HepG2 (cell line): ENCODE results near the gene IFNLR1. TPM values are rescaled to one million over a fixed set of nuclear protein-coding genes. Genes with fewer than 3 reads are reported as not detected.

Source experiments
- ATAD3A ChIP-seq: sonication (generic); formaldehyde crosslinking; IDR thresholded peaks from 2 replicates; pipeline ENCODE4 v1.4.0; 2020; ENCODE audit warnings: missing genetic modification reagents
- BCL6 ChIP-seq: IDR thresholded peaks from 2 replicates; pipeline ENCODE4 v1.6.1; 2016; ENCODE audit warnings: missing genetic modification reagents, missing compliant biosample characterization
- EP300 ChIP-seq, 3 experiments: sonication (generic) in 1 of 3; formaldehyde crosslinking in 1 of 3; IDR thresholded peaks; 2 replicates each; pipeline versions ENCODE4 v1.5.1 to v1.6.1; 2011 to 2020; ENCODE audit warnings: low read depth in 2 of 3, low read length in 2 of 3, borderline replicate concordance in 1 of 3, improper control_type of control experiment in 1 of 3, mild to moderate bottlenecking in 1 of 3, missing genetic modification reagents in 1 of 3, moderate library complexity in 1 of 3
- ERF ChIP-seq: IDR thresholded peaks from 2 replicates; pipeline ENCODE4 v1.6.1; 2018; ENCODE audit warnings: missing biosample characterization, missing genetic modification reagents
- ETS1 ChIP-seq: sonication (generic); formaldehyde crosslinking; IDR thresholded peaks from 2 replicates; pipeline ENCODE4 v1.4.0; 2020; ENCODE audit warnings: missing genetic modification reagents
- HIC2 ChIP-seq: sonication (generic); formaldehyde crosslinking; IDR thresholded peaks from 2 replicates; pipeline ENCODE4 v1.9.0; 2022; ENCODE audit warnings: low read depth, missing genetic modification reagents
- HNF4G ChIP-seq, 2 experiments: sonication (generic) in 1 of 2; formaldehyde crosslinking in 1 of 2; IDR thresholded peaks; 2 replicates each; pipeline versions ENCODE4 v1.4.0 to v1.6.1; 2011 to 2020; ENCODE audit warnings: borderline replicate concordance in 2 of 2, low read depth in 2 of 2, mild to moderate bottlenecking in 2 of 2, low read length in 1 of 2, missing genetic modification reagents in 1 of 2, moderate library complexity in 1 of 2
- HNRNPUL1 ChIP-seq: fragments of 200-400 bp; formaldehyde crosslinking; IDR thresholded peaks from 2 replicates; pipeline ENCODE4 v1.6.1; 2017; ENCODE audit warnings: low read depth, mild to moderate bottlenecking, low read length, moderate library complexity
- IRF2 ChIP-seq: IDR thresholded peaks from 2 replicates; pipeline ENCODE4 v1.6.1; 2018; ENCODE audit warnings: missing genetic modification reagents, missing compliant biosample characterization
- NFATC3 ChIP-seq: sonication (generic); formaldehyde crosslinking; IDR thresholded peaks from 2 replicates; pipeline ENCODE4 v1.5.1; 2020; ENCODE audit warnings: mild to moderate bottlenecking, missing genetic modification reagents
- NFE2L1 ChIP-seq: sonication (generic); formaldehyde crosslinking; IDR thresholded peaks from 2 replicates; pipeline ENCODE4 v1.4.0; 2020; ENCODE audit warnings: missing genetic modification reagents, mild to moderate bottlenecking, borderline replicate concordance
- SP4 ChIP-seq: sonication (generic); formaldehyde crosslinking; IDR thresholded peaks from 2 replicates; pipeline ENCODE4 v1.8.1; 2023; ENCODE audit warnings: mild to moderate bottlenecking, missing genetic modification reagents
- TARDBP ChIP-seq: sonication (generic); formaldehyde crosslinking; IDR thresholded peaks from 2 replicates; pipeline ENCODE4 v1.8.0; 2022; ENCODE audit warnings: mild to moderate bottlenecking, missing genetic modification reagents
- TOE1 ChIP-seq: sonication (generic); formaldehyde crosslinking; IDR thresholded peaks from 2 replicates; pipeline ENCODE4 v1.4.0; 2020; ENCODE audit warnings: mild to moderate bottlenecking, missing genetic modification reagents
- ZKSCAN5 ChIP-seq: sonication (generic); formaldehyde crosslinking; IDR thresholded peaks from 2 replicates; pipeline ENCODE4 v1.5.1; 2020; ENCODE audit warnings: mild to moderate bottlenecking, missing genetic modification reagents
- ZNF256 ChIP-seq: sonication (generic); formaldehyde crosslinking; conservative IDR thresholded peaks from 2 replicates; pipeline ENCODE4 v1.4.0; 2020; ENCODE audit warnings: missing genetic modification reagents
- ZNF343 ChIP-seq: sonication (generic); formaldehyde crosslinking; IDR thresholded peaks from 2 replicates; pipeline ENCODE4 v1.4.0; 2020; ENCODE audit warnings: mild to moderate bottlenecking, missing genetic modification reagents
- ZNF660 ChIP-seq: sonication (generic); formaldehyde crosslinking; IDR thresholded peaks from 2 replicates; pipeline ENCODE4 v1.5.1; 2020; ENCODE audit warnings: mild to moderate bottlenecking, low read depth, missing genetic modification reagents, borderline replicate concordance
- ZNF704 ChIP-seq: sonication (generic); formaldehyde crosslinking; IDR thresholded peaks from 2 replicates; pipeline ENCODE4 v1.8.1; 2023; ENCODE audit warnings: mild to moderate bottlenecking, inconsistent platforms, moderate library complexity, missing genetic modification reagents, borderline replicate concordance
- ZNF784 ChIP-seq: sonication (generic); formaldehyde crosslinking; IDR thresholded peaks from 2 replicates; pipeline ENCODE4 v1.5.1; 2020; ENCODE audit warnings: missing genetic modification reagents, mild to moderate bottlenecking, borderline replicate concordance
- ZZZ3 ChIP-seq: sonication (generic); formaldehyde crosslinking; IDR thresholded peaks from 2 replicates; pipeline ENCODE4 v1.4.0; 2020; ENCODE audit warnings: missing genetic modification reagents, mild to moderate bottlenecking, borderline replicate concordance
- polyA plus RNA-seq, 8 experiments: library from polyadenylated mRNA; depleted of rRNA in 3 of 8; stranded (reverse) in 7 of 8; unstranded in 1 of 8; fragments of >200 nt; fragmentation: Illumina TruSeq in 4 of 8; extraction: Trizol in 4 of 8; gene quantifications; 2 replicates each; pipeline versions ENCODE4 v1.2.1 to v1.2.3, GENCODE V29; 2011 to 2016; ENCODE audit warnings: low read depth in 4 of 8, missing spikeins in 1 of 8, mixed read lengths in 1 of 8; ENCODE audit not compliant: insufficient read depth in 1 of 8
- total RNA-seq, 5 experiments: library from RNA; depleted of rRNA; stranded (reverse); fragments of >200 nt; fragmentation: Illumina TruSeq; extraction: Trizol; gene quantifications; 2 replicates each; pipeline ENCODE4 v1.2.3, GENCODE V29; 2016; ENCODE audit warnings: low read depth in 1 of 5
- TF ChIP-seq, protein P1 (sequence below): IDR thresholded peaks from 2 replicates; pipeline ENCODE4 v1.6.1; 2016; ENCODE audit warnings: control low read depth

IFNLR1 gene
- total and polyA plus RNA-seq, 2 of the 13 experiments (the other 11 are each of a cell fraction or from before 2014, with no cell fraction given): 3.8 to 8.5 TPM

- TF ChIP-seq ETS1 (CRISPR knock-in tag) (no peak), NFE2L1 (CRISPR knock-in tag) (no peak), HNF4G (IDR thresholded peaks at IDR 0.05; ENCODE audit: borderline replicate concordance, low read depth, low read length) (peak; percentile 45; the same call in 1 of the 2 replicates), HNF4G (CRISPR knock-in tag; IDR thresholded peaks at IDR 0.05; ENCODE audit: borderline replicate concordance, low read depth) (no peak; the same call in 1 of the 2 replicates), ATAD3A (CRISPR knock-in tag) (no peak), SP4 (CRISPR knock-in tag) (peak; percentile 35), TOE1 (CRISPR knock-in tag) (no peak), BCL6 (CRISPR knock-in tag) (peak; percentile 58; the same call in 1 of the 2 replicates), ZNF784 (CRISPR knock-in tag) (no peak), HIC2 (CRISPR knock-in tag) (no peak; the same call in 1 of the 2 replicates), ZNF343 (CRISPR knock-in tag) (no peak; the same call in 1 of the 2 replicates), TARDBP (CRISPR knock-in tag) (peak; percentile 68; the same call in 1 of the 2 replicates), IRF2 (CRISPR knock-in tag) (peak; percentile 25; the same call in 1 of the 2 replicates), ZNF660 (no peak), HNRNPUL1 (no peak), NFATC3 (no peak), ZNF704 (CRISPR knock-in tag) (no peak), ZZZ3 (CRISPR knock-in tag) (0 out of 2 replicates have a peak, but pooled peaks have one; percentile 50), EP300 (IDR thresholded peaks at IDR 0.05; ENCODE audit: low read depth in 2 of 2, low read length in 2 of 2) (peak in 1 of 2 experiments; percentile 50; a peak in 1 of 4 replicates), EP300 (CRISPR knock-in tag; IDR thresholded peaks at IDR 0.05; ENCODE audit: borderline replicate concordance) (peak; percentile 64; the same call in 1 of the 2 replicates), ERF (CRISPR knock-in tag) (peak; percentile 72), ZNF256 (CRISPR knock-in tag) (no peak), ZKSCAN5 (CRISPR knock-in tag) (no peak)
- TF ChIP-seq, protein P1, sequence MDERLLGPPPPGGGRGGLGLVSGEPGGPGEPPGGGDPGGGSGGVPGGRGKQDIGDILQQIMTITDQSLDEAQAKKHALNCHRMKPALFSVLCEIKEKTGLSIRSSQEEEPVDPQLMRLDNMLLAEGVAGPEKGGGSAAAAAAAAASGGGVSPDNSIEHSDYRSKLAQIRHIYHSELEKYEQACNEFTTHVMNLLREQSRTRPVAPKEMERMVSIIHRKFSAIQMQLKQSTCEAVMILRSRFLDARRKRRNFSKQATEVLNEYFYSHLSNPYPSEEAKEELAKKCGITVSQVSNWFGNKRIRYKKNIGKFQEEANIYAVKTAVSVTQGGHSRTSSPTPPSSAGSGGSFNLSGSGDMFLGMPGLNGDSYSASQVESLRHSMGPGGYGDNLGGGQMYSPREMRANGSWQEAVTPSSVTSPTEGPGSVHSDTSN (CRISPR knock-in tag): 0 out of 2 replicates have a peak, but pooled peaks have one; percentile 19
Measured at GRCh38 chr1:24108334-24109165, 78.5 kb downstream of the IFNLR1 start (continued).
